HG03064 (cell line): ENCODE data around the gene RMDN2.
A peak's percentile ranks its signal among the peaks of the same experiment; 100 is the strongest.

Experiments used
- ATAC-seq: cut with Tn5 transposase; IDR thresholded peaks from one replicate; pipeline ENCODE4 v1.9.1; 2021; ENCODE audit warnings: low read depth; ENCODE audit not compliant: unreplicated experiment

Gene RMDN2, protein sequence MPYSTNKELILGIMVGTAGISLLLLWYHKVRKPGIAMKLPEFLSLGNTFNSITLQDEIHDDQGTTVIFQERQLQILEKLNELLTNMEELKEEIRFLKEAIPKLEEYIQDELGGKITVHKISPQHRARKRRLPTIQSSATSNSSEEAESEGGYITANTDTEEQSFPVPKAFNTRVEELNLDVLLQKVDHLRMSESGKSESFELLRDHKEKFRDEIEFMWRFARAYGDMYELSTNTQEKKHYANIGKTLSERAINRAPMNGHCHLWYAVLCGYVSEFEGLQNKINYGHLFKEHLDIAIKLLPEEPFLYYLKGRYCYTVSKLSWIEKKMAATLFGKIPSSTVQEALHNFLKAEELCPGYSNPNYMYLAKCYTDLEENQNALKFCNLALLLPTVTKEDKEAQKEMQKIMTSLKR

DNA sequence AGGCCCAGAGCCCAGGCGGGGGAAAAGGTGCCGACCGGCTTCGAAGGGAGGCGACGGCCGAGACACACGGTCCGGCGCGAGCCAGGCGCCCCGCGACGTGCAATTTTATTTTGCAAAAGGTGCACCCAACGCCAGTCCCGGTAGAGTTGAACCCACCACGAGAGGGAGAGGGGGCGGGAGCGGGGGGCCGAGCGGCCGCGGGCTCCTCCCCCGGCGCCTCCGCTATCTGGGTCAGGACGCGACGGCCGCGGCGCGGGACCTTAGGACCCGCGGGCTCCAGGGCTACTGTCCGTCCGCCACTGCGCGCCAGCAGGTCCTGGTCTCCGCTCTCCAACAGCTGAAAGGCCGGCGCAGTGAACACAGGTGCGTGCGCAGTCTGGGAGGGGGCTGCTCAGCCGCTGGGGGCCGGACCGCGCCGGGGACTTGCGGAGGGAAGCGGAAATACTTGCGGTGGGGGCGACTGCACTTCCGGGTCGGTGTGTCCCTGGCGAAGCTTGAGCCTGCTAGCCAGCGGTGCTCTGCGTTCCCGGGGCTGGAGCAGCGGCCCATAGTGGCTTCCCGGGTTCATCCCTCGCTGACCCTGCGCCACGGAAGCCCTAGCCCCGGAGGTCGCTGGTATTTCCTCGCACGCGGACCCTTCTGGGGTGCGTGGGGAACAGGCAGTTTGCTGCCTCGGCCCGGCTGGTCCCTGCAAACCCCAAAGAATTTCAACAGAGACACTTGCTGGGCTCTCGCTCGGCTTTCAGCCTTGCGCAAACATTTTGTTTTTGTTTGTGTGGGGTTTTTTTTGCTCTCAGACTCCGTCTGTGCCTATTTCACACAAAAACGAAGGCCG is at the start of gene RMDN2:
RMDN2 (plus strand) TSS at position 225 of the 835 bp plus-strand sequence. CDS start 3,991 bp downstream, outside the sequence.
- peak; percentile 83 for ATAC-seq

DNA sequence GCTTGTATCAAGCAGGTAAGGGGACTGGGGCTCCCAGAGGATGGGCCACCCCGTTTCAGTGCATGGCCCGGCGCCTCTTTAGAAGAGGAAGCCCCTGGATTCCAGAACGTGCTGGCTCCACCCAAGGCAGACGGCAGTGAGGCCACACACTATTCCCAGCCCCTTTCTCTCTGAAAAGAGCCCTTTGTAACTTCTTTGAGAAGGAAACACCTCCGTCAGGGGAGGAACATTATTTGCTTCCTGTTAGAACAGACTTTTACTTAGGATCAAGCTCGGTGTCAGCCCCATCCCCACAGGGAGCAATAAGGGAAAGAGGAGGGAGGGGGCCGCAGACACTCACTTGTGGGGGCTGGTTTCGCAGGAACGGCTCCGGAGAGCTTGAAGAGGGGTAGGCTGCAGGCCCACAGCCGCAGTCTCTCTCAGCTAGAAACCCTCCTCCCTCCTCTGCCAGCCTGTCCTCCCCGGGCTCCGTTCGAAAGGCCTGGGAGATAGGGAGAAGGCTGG is 49.6 kb upstream of the RMDN2 start:
- no peak for ATAC-seq

DNA sequence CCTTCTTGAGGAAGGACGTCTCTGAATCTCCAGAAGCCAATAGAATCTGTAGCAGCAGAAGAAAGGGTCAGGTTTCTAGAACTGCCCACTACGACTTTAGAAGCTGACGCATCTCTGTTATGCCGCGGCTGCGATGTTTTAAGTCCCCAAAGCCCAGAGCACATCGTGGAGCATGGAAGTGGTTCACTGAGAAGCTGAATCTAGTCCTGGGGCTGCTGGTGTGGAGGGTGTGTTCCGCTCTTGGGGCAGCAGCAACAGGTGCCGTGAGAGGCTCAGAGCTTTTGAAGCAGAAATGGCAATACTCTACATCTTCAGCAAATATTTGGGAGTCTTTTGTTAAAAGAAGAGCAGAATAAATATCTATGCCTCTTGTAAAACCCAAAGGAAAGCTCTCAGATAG is 48.9 kb upstream of the RMDN2 start:
- no peak for ATAC-seq

DNA sequence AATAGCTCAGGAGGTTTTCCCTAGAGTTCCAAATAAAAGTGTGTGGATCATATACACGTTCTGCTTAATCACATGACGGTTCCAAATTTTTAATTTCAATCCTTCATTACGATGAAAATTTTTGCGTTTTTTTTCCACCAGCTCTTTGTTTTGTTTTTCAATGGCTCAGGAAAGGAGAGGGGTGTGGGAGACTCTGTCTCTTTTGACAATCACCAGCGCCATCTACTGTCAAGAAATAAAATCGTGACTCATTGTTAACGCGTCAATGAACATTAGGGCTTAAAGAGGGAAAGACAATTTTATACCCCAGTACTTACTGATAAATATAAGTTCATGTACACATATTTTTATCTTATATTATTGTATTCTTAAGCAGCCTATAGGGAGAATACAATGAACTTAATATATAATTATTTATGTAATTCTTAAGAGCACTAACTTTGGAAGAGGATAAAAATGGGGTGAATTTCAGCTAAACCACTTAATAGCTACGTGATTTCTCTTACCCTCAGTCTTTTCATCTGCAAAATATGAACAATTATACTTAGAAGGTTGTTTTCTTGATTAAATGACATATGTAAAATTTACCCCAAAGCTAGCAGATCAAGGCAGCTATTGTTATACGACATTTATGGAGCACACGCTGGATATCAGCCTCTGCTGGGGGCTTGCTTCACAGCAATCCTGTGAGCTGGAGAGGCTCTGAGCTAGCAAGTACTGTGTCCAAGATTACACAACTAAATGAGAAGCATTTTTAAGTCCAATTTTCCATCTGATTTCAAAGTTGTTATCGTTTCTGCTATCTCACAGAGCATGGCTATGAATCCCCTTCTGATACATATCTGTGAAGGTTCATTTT is 47.4 kb upstream of the RMDN2 start:
- no peak for ATAC-seq

DNA sequence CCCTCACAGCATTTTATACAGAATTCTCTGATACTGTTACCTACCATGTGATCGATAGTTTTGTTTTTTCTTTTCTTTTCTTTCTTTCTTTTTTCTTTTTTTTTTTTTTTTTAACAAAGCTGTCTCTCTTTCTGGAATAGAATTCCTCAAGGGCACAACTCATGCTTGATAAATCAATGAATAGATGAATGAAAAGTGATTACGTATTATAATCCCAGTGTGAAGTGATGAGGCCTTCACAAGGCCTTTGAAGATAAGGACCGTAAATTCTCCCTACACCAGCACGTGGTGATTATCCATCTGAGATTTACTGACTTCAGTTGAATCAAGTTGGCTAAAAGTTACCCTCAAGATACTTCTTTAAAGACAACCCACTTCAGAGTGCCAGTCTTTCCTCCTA is 46.6 kb upstream of the RMDN2 start:
- no peak for ATAC-seq

DNA sequence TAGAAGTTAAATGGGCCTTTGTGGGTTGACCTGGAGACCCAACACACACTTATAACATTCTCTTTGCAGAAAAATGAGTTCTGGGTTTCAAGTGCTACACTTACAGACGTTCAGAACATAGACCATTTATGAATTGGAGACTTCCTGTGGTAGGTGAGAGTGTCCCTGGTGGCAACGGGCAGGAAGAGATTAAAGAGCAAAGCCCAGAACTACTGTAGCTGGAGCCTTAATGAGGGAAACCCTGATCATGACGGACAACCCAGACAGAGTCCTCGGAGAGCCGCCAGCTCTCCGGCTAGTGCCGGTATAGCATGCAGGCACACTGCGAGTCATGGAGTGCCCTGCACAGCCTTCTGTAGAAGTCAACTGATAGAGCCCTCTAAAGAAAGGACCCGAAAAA is 44.5 kb upstream of the RMDN2 start:
- no peak for ATAC-seq

DNA sequence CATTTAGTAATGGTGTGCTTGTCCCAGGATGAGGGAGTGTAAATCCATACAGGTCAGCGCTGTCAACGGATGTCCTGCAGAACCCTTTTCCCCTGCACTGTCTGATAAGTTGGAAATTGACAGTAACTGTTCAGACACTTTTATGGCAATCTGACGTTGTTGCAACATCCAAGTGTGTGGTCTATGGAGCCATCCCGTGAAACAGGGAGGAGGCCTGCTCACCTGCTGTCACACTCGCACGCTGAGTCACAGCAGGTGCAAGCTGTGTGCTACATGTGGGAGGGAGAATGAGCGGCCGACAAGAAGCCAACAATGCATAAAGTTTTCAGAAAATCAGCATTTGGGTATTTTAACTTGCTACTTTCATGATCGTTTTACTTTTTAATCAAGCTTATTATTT is 43.7 kb upstream of the RMDN2 start:
- no peak for ATAC-seq

DNA sequence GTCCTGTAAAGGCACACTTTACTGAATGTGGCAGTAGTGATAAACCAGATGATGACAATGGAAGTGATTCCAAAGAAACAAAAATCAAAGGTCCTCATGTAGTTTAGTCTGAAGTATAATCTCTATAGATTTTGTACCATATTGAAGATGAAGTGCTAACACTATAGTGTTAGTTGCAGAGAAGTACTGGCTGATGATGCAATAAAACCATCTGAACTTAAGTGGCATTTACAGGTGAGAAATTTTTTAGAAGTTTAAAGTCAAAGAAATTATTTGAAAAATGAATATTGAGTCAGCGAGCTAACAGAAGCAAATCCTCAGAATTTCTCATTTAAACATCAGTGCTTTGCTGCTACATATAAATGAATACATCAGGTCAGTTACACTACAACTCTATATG is 43.1 kb upstream of the RMDN2 start:
- no peak for ATAC-seq

DNA sequence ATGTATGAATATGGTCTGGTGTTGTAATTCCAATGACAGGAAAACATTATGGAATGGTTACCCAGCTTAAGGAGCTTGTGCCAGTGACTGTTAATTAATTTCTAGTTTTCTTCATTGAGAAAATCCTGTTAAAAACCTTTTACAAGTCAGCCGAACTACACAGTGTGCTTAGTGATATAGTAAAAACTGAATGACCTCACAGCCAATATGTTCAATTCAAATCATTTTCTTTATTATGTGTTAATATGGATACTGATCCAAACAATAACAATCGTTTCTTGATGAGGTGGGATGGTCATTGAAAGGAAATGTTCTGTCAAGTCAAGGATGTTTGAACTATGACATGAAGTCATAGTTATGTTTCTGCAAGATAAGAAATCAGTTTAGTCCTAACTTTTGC is 41.6 kb upstream of the RMDN2 start:
- no peak for ATAC-seq

DNA sequence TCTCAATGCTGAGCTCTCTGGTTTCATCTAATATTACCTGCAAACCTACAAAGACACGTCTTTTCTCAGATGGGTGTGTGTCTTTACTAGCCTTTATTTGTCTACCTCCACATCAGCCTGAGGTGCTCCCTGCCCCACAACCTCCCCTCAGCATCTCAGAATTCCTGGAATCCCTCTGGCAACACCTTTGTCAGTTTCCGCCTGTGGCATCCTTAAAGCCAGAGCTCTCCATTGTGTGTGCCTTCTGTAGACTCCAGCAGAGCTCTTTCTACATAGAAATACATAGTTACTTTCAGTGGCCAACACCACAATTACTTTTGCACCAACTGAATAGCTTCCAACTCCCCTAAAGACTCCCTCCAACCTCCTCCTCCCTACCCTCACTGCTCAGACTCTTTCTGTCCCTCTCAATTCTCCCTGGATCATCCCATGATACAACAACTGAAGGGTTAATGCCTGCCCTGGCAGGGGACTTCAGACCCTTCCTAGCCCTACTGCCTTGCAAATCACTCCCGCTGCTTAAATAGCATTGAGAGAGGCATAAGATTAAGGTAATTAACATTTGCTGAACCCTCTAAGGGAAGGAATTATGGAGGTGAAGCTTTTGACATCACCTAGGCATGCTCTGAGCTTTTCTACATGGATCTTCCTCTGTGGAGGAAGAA is 39.6 kb upstream of the RMDN2 start:
- ATAC-seq = no peak

DNA sequence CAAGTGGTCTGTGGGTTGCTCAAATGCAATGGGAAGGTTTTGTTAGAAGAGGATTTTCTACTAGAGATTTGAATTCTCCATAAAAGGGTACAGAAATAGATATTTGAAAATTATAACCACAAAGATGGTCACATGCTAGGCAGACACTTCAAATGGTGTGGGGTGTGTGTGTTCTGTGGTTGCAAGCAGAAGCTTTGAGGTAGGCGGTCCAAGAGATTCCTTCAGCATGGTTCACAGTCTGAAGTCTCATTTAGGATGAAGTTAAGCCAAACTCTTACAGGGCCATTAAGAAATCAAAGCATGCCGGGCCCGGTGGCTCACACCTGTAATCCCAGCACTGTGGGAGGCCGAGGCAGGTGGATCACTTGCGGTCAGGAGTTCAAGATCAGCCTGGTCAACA is 38.3 kb upstream of the RMDN2 start:
- no peak for ATAC-seq

DNA sequence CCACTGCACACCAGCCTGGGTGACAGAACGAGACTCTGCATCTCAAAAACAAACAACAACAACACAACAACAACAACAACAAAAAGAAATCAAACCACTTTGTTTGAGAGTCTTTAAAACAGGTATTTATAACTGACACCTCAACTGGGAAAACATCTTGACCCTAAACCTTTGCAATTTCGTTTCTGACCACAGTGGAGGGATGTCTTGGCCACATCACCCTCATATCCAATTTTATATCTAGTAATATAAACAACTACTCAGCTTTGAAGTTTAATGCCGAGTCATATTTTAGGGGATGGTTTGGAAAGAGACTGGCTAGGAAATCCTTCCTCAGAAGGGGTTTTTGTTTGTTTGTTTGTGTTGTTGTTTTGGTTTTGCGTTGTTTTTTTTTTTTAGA is 37.8 kb upstream of the RMDN2 start:
- ATAC-seq = no peak

DNA sequence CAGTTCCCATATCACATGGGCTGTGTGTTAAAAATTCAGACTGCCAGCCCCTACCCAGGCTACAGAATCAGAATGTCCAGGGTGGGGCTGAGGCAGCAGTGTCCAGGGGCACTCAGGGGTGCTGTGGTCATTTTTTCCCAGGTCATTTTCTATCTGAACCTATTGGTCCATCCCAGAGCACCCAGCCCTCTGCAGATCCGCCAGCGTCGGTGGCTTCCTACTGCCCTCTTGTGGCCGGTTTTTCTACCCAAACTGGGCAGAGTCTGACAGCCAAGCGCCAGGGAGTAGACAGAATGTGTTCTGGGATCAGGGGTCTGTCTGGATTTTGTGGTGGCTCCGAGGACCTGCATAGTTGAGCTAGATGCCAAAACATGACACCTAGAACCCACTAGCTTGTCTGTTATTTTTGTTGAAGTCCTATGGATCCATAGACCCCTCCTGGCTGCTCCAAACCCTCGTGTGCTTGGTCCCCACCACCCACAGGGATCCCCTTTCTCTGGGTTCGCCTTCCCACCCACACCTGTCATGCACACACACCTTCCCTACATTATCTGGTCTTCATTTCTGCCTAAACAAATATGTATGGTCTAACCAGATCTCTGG is 34.1 kb upstream of the RMDN2 start:
- no peak for ATAC-seq

DNA sequence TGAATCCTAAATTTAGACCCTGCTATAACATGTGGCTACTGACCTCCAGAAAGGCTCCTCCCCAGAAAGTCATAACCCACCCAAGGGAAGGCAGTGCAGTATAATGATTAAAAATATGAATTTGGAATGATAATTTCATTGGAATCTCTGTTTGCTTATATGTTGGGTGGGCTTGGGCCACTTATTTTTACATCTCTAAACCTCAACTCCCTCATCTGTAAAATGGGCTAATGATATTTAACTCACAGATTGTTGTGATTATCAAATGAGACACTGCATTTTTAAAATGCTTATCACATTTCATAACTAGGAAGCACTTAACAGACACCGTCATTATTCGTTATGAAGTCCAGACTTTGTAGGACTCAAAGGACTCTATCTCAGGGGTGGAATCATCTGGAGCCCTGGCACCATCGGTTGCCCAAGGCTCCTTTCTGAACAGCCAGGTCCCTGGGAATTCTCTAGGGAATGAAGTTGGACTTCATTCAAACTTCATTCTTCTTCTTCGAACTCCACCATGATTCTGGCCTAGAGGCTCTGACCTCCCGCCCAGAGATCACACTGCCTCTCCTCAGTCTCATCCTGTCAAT is 33.1 kb upstream of the RMDN2 start:
- ATAC-seq = no peak

DNA sequence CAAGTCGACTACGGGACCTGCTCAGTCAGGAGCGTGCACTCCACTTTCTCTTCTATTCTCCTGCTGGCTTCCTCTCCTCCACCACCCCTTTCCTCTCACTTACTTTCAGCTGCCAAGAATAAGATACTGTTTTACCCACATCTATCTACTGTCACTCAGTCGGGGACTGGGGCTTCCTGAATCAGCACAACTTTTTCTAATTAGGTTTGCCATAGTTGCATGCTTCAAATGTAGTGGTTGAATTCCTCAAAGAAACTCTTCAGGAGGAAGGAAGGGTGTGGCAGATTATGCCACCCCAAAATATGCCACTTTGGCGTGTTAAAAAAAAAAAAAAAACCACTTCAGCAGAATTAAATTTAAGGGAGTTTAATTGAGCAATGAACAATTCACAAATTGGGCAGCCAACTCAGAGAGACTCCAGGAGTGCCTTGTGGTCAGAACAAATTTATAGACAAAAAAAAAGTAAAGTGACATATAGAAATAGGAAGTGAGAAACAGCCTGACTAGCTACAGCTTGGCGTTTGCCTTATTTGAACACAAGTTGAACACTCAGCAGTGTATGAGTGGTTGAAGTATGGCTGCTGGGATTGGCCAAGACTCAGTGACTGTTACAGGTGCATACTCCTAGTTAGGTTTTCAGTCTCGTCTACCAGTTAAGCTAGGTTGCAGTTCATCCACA is 32.5 kb upstream of the RMDN2 start:
- peak; percentile 66 for ATAC-seq

DNA sequence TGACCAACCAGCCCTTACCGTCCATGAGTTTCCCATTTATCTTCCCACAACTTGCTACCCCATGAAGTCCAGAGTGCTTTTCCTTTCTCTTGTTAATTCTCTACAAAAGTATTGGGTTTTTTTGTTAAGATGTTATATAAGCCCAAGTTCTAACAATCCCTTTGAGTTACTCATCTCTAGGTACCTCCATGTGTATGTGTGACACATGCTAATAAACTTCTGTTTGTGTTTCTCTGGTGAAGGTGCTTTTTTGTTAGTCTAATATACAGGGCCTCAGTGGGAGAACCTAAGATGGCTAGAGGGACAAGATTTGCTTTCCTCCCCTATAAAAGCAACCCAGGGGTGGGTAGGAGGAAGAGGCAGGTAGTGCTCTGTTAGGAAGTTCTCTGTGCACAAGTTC is 31.8 kb upstream of the RMDN2 start:
- ATAC-seq = no peak

DNA sequence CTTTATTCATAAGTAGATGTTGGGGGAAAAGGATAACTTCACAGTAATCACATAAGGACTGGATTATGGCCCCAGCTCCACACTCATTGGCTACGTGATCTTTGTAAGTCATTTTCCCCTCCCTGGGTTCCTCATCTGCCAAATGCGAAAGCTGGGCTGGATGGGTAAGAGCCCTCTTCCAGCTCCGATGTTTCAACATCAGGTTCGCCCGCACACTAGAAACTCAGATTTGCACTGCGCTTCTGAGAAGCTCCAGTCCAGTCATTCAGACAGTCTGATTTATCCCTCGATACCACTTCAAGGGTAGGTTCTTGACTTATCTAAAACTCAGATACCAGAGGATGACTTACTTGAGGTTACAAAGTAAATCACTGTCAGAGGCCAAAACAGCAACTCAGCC is 31.0 kb upstream of the RMDN2 start:
- no peak for ATAC-seq

DNA sequence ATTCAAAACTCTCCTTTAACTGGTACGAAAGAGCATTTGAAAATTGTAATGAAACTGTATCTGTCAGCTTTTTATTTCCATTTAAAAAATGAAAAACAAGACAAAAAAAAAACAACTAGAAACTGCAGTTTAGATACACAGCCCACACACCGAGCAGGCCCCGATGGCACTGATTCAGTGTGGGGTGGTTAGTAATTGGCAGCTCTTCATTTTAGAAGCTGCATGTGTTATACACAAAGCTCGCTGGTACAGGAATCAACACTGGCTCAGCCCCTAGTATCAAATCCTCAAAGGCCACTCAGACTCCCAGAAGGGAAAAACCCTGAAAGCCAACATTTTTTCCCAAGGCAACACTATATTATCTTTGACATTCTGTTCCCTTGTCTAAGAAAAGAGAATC is 30.5 kb upstream of the RMDN2 start:
- ATAC-seq = no peak

DNA sequence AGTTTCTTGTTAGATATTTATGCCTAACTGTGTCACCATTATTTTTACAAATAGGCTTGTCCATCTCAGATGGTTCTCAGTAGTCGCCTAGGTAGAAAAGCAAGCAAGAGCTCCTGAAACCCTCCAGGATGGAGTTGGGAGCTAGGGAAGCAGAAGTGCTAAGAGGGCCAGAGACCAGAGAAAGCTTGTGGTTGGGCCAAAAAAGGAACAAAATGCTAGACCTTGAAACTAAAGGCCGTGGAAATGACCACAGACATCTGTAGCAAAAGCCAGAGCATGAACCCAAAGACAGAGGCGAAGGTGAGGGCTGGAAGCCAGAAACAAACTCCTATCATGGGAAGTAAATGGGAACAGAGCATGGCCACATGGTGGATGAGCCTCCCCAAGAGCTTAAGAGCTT is 29.9 kb upstream of the RMDN2 start:
- ATAC-seq = no peak
